ENCODE data around the gene FCN1.
A peak's percentile ranks its signal among the peaks of the same experiment; 100 is the strongest.

The FCN1 gene

GRCh38 chr9:134940236-134941208 is 22.8 kb upstream of the FCN1 start:
- Mint-ChIP-seq H3K27ac (no peak overlapping the region), H3K36me3 (ENCODE audit: low read depth) (no peaks in the 10 kb centered on the region), H3K4me1 (peaks cover 85% of the 10 kb centered on the region), H3K4me3 (no peak overlapping the region), H3K27me3 (ENCODE audit: low read depth, poor library complexity) (peaks cover 11% of the 10 kb centered on the region), H3K9me3 (no peaks in the 10 kb centered on the region)
- DNase-seq: no peak
- no peak for TF ChIP-seq CTCF (IDR thresholded peaks at IDR 0.05)

GRCh38 chr9:134939836-134940235 is 22.1 kb upstream of the FCN1 start:
- H3K27me3 Mint-ChIP-seq (ENCODE audit: low read depth, poor library complexity): peaks cover 11% of the 10 kb centered on the region
- no peaks in the 10 kb centered on the region for H3K36me3 Mint-ChIP-seq (ENCODE audit: low read depth)
- H3K27ac Mint-ChIP-seq: no peak overlapping the region
- H3K4me3 Mint-ChIP-seq: no peak overlapping the region
- no peaks in the 10 kb centered on the region for H3K9me3 Mint-ChIP-seq
- TF ChIP-seq CTCF (IDR thresholded peaks at IDR 0.05): no peak
- H3K4me1 Mint-ChIP-seq: peaks cover 90% of the 10 kb centered on the region
- DNase-seq: no peak

GRCh38 chr9:134939080-134939733 is 21.5 kb upstream of the FCN1 start:
- Mint-ChIP-seq H3K9me3 (no peaks in the 10 kb centered on the region), H3K4me3 (no peak overlapping the region), H3K27me3 (ENCODE audit: low read depth, poor library complexity) (peaks cover 11% of the 10 kb centered on the region), H3K36me3 (ENCODE audit: low read depth) (no peaks in the 10 kb centered on the region), H3K27ac (no peak overlapping the region), H3K4me1 (peaks cover 89% of the 10 kb centered on the region)
- no peak for TF ChIP-seq CTCF (IDR thresholded peaks at IDR 0.05)
- DNase-seq: no peak

- DNase-seq: no peak
- TF ChIP-seq CTCF (IDR thresholded peaks at IDR 0.05): no peak
- Mint-ChIP-seq H3K4me1 (peaks cover 96% of the 10 kb centered on the region), H3K27me3 (ENCODE audit: low read depth, poor library complexity) (peaks cover 10% of the 10 kb centered on the region), H3K27ac (no peak overlapping the region), H3K9me3 (no peaks in the 10 kb centered on the region), H3K36me3 (ENCODE audit: low read depth) (no peaks in the 10 kb centered on the region), H3K4me3 (no peak overlapping the region)
Observed at GRCh38 chr9:134938346-134939079, 20.8 kb upstream of the FCN1 start.

GRCh38 chr9:134937566-134938345 is 20.0 kb upstream of the FCN1 start:
- no peaks in the 10 kb centered on the region for H3K9me3 Mint-ChIP-seq

More at GRCh38 chr9:134937566-134938345, 20.0 kb upstream of the FCN1 start:
- no peak overlapping the region for H3K4me3 Mint-ChIP-seq
- no peak for TF ChIP-seq CTCF (IDR thresholded peaks at IDR 0.05)
- no peak overlapping the region for H3K27ac Mint-ChIP-seq
- H3K36me3 Mint-ChIP-seq (ENCODE audit: low read depth): no peaks in the 10 kb centered on the region
- H3K4me1 Mint-ChIP-seq: peaks cover 92% of the 10 kb centered on the region
- peaks cover 5% of the 10 kb centered on the region for H3K27me3 Mint-ChIP-seq (ENCODE audit: low read depth, poor library complexity)
- peak; percentile 59 for DNase-seq

Measured in nephron progenitor cell (in vitro differentiated cells).